ENCODE measurements around the gene CBLN1.
A peak's percentile ranks its signal among the peaks of the same experiment; 100 is the strongest.

The CBLN1 gene

DNA sequence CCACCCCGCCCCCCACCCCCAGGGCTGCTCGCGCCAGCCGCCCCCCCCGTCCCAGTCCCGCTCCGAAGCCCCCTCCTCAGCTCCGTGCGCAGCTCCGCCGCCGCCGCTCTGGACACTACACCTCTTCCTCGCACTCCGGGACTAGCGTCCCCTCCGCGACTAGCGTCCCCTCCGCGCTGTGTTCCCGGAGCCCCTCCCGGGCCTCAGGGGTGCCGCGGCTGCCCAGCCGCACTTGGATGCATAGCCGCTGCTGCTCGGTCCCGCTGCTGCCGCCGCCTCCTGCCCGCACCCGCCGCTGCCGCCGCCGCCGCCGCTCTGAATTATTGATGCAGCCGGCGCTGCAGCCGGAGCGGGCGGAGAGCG lies at the start of gene CBLN1:
TSS of gene CBLN1 (minus strand) at position 359 of the 363 bp plus-strand sequence. CDS start 373 bp downstream, outside the sequence.
- no peak for DNase-seq

DNA sequence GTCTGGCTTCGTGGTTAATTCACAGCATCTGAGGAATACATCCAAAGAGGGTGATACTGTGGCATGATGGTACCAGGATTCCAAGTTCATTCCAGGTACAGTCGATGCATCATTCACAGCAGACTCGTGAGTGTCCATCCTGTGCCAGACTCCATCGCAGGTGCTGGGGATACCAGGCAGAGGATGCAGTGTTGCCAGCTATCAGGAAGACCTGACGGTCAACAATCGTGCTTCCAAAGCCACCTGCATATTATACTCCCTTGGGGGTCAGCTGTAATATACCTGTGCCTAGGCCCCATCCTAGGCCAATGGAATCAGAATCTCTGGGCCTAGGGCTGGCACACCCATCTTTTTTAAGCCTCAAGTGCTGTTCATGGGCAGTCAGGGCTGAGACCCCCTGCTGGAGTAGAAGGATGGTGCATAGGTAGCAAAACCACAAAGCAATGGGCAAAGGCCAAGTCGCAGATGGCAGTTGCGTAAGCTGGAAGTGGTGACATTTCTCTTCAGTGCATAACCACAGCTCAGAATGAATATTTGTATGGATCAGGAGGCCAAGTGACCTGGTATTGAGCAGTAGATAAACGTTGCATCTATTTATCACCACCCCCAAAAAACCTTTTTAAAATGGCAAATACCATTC lies 49.0 kb upstream of the CBLN1 start:
- no peak for DNase-seq

DNA sequence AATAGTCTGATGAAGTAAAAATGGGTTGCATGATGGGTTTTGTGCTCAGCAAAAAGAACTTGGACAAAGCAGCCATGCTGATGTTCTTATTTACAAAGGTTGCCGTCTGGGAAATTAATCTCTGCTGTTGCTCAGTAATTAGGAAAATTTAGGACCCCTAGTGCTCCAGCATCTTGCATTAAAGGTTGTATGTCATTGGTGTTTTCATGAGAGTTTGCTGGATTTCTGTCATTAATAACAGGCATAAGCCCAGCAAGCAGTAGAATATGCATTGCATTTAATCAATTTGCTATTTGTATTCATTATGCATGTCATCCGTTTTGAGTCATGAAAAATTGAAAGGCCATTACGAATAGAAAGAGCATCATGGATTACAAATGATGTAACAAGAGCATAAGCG lies 46.7 kb upstream of the CBLN1 start:
- DNase-seq = no peak

DNA sequence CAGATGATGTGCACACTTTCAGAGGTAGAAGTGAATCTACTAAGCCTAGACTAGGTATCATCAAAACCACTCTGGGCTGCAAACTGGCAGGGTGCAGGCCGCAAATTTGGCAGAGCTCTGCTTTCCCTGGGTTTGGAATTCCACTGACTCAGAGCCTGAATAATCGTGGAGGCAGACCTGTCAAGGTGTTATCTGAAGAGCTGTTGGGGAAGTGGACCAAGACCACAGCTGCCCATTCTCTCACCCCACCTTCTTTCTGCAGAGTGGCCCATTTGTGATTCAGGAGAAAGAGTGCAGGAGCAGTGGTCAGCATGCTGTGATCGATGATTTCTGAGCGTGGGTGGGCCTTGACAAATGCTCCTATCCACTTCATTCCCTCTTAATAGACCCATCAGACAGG lies 45.8 kb upstream of the CBLN1 start:
- no peak for DNase-seq

DNA sequence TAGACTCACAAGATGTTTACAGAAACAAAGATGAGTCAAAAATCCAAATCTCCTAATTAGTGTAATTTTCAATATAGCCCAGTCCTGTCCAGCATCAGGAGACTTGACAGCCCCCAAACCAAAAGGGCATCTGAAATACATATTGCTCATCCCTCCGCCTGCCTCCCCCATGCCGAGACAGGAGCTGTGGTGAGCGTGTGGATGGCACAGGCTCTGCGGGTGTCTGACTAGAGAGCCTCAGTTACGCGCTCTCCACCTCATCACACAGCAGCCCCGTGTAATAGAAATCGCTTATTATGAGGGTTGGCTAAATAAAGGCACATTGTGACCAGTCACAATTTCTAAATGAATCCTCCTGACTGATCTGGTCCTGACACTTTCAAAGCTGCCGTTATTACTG lies 43.1 kb upstream of the CBLN1 start:
- no peak for DNase-seq

DNA sequence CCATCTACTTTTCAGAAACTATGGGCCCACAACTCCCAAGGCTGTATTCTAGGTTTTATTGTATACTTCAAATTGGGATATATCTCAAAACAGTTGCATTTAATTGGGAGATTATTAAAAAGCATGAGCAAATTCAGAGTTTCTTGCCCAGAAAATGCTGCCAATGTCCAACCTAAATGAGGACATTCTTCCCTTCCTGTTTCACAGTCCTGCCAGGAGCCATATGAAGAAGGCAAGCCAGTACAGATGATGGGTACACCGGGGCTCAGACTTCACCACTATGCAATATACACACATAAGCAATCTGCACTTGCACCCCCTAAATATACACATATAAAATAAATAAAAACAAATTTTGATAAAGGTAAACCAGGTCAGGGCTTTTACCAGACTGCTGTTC lies 34.0 kb upstream of the CBLN1 start:
- DNase-seq = no peak

DNA sequence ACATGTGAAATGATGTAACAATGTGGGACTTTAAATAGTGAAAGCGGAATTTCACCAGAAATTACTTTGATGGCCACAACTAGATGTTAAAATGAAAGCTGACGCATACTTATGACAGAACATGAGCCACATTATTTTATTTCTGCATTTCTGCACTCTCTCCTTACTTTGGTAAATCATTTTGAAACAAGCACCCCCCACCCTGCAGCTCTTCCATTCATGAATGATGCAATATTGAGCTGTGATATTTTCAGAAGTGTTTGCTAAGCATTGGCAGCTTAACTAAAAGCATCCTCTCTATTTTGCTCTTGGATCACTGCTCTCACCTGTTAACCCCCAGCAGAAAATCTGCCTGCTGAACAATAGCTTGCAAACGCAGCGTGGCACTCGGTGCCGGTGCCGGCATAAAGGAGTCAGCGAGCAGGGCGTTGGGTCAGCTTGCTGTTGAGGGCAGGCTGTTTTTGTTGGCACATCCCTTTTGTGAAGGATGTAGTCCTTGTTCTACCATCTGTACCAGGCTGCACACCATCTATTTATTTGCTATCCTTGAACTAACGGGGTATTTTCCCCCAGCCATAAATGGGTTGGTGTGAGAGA lies 30.8 kb upstream of the CBLN1 start:
- no peak for DNase-seq

DNA sequence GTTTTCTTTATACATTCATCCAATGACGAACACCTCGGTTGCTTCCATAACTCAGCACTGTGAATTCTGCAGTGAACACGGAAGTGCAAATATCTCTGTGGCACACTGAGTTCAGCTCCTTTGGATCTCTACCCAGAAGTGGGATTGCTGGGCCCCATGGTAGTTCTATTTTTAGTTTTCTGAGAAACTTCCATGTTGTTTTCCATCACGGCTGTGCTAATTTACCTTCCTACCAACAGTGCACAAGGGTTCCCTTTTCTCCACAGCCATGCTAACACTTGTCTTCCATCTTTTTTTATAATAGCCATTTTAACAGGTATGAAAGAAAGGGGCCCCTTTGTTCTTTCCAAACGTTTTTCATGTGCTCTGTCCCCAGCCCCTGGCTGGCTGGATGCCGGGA lies 30.2 kb upstream of the CBLN1 start:
- no peak for DNase-seq

DNA sequence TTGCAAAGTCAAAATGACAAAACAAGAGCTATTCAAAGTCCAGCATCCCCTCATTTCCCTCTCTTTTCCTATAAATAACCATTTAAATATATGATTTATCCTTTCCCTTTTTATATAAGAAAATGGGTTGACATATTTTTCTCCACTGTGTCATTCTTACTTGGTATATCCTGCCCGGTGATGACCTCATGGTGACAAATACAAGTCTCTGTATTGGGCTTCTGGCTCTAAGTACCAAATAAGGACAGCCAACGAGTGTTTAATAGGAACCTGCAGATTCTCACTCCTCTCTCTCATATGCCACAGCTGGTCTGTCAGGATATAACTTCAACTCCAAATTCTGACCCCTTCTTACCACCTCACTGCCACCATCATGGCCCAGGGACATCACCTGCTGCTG lies 25.5 kb upstream of the CBLN1 start:
- no peak for DNase-seq

DNA sequence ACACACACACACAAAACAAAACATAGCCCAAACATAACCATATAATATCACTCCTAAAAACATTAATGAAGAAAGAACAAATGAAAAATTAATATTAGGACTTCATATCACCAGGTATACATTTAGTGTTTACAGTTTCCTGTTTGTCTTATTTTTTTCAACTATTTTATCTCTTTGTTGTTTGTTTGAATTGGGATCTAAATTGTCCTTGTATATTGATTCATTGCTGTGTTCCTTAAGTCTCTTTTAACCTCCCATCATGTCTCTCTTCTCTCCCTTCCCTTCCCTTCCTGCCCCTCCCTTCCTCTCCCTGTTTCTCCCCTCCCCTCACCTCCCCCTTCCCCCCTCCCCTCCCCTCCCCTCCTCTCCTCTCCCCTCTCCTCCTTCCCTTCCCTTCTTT lies 23.8 kb upstream of the CBLN1 start:
- no peak for DNase-seq

DNA sequence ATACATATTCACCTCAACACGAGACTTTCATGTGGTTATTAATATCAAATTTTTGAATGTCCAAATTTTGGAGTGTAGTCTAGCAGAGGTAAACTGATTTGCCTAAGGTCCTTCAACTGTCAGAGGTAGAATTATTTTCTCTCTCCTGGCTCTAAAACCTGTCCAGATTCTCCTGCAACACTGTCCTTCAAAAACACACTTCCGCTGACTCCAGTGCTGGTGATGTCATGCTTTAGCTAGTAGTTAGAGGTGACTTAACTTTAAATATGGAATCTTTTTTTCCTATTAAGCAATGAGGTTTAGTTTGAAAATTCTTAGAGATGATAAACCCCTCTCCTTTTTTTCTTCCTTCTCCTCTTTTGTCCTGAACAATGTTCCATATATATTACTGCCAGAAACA lies 10.8 kb upstream of the CBLN1 start:
- DNase-seq = no peak

DNA sequence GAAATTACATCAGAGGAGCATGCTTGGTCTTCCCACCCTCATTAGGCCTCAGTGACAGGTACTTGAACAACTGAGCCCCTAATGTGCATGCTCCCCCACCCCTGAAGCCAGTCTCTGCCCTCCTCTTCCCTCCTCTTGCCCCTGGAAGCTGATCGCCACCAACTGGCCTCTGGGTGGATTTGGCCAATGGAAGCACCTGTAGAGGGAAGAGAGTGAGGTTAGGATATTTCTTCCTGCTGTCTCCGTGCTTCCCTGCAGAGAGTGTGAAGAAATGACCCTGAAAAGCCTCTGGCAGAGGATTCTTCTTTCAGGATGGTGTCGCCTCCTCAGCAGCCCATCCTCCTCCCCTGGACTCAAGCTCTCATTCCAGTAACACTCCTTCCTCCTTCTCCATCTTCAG lies 5.9 kb upstream of the CBLN1 start:
- no peak for DNase-seq

DNA sequence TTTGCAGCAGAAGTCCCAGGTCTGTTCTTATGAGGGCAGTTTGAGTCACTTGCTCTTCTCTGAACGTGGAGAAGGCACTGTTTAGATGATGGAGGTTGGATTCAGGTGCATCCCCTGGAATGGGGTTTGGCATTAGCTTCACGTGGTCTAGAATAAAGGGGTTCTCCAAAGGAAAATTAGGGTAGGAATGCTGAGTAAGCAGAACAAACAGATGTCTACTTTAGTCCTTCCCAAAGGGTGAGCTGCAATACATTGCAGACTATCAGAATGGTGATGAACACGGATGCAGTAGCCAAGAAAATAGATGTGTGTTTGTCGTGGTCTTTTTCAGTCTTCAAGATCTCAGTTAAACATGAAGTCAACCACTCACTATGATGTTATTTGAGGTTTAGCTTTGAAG lies 3.3 kb upstream of the CBLN1 start:
- DNase-seq = no peak

DNA sequence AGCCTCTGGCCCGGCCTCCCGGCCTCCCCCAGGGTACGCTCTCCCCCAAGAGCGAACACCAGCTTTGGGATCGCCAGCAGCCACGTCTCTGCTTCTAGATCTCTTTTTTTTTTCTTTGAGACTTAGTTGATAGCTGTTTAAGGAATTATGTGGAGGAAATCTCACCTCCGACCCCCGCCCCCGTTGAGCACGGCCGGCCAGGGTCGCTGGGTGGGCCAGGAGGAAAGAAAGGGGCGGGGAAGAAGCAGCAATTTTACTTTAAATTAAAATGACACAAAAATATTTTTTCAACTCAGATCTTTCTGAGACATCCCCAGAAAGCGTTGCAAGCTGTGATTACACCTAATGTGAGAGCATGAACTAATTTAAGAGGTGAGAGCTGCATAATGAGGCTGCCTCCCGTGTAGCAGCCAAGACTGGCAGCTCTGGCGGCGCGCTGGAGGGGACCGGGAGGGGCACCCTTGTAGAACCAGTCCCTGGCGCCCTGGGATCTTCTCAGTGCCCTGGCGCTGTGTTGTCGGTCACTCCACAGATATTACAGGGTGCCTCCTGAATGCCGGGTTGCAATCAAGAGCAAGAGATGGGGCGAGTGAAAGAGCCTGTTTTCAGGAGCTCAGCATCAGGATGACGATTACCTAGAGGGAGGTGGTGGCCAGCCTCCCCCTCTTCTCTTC lies 1.9 kb upstream of the CBLN1 start:
- no peak for DNase-seq

DNA sequence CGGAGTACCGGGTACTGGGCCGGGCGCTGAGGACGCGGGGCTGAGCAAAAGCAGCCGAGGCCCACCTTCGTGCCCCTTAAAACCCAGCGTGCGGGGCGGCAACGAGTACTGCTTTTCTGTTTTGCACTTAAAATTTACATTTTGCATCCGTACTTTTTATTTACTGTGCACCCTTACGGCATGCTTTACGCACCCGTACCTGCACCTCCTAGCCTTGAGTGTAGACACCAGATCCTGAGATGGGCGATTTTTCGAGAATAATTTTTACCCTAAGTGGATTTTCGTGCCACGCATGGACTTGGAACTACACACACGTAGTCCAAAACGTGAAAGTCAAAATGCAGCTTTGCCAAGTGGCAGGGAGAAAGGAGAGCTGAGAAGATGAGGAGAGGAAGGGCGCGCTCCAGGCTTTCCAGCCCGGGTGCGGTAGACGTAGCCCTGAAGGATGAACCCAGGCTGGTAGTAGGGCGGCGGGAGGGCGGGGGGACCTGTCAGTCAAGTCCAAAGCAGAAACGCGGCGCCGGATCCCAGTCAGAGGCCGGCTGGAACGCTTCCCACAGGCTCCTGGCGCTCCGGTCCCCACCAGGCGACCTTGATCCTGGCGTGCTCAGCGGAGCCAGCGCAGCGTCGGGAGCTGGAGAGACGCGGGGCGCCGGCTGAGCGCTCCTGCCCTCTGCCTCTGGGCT lies 1.2 kb upstream of the CBLN1 start:
- DNase-seq = no peak

DNA sequence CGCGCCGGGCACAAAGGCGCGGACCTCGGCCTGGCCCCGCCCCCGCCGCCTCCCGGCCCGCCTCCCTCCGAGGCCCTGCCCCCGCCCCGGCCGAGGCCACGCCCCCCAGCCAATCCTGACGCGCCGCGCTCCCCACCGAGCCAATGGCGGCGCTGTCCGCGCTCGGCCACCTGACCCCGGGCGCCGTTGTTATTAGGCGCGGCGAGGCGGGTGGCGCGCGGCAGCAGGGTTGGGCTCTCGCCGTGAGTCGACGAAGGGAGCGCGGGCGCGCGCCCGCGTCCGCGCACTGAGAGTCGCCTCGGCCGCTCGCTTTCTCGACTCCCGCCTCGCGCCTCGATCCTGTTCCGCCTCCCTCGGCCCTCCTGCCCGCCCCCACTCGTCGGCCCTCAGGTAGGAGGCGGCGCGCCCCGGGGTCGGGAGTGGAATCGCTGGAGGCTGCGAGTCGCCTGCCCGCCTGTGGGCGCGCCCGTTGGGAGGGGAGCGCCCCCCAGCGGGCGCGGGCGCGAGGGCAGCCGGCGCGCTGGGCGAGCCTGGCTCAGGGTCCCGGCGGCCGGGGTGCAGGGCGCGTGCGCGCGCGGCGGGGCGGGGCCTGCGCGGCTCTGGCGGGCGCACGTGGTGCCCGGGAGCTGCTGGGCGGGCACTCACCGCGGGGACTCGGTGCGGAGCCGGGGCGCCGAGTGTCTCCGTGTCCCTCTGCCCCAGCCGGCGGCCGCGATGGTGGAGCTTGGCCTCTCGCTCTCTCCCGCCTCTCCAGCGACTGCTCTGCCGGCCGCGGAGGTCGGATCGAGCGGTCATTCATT lies 405 bp upstream of the CBLN1 start:
- DNase-seq = peak; percentile 89

DNA sequence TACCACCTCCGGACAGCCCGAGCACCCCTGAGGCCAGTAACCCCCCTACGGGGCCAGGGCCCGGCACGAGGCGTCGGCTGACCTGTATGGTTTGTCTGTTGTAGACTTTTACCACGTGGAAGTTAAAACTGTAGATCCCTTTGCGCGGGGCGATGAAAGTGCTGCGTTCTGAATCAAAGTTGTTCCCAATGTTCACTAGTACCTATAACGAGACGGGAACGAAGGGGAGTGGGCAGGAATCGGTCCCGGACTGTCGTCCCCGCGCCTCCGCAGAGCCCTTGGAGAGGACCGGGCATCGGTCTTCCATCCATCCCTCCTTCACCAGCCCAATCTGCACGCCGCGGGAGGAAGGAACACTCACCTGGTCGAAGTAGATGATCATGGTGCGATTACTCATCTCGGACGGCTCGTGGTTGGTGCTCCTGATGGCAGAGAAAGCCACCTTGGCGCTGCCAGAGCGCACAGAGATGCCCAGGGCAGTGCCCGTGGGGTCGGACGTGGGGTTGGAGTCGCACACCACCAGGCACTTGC lies 732 bp downstream of the CBLN1 start:
- no peak for DNase-seq

DNA sequence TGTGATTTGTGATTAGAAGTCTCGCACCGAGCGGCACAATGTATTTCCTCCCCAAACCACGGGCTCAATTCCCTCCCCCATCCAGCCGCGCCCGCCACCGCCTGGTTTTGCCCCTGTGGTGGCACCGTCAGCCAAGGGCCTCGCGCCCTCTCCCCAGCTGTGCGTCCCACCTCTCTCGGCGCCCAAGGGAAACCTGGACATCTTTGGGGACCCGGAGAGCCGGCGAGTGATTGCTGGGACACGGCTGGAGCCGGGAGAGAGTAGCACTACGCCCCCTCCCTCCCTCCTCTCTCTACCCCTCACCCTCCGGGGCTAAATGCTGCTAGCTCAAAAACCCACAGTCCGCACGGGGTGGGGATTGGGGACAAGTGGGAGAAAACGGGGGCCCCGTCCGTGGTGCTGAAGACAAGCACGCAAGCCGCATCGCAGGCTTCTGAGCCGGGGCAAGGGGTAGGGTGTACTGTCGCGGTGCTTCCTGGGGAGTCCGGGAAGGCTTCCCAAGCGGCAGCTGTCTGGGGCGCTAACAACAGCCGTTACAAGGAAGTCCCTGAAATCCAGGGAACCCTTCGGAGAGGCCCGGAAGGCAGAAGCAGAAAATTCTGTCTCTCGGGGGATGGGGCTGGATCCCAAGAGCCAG lies 1.4 kb downstream of the CBLN1 start:
- no peak for DNase-seq

DNA sequence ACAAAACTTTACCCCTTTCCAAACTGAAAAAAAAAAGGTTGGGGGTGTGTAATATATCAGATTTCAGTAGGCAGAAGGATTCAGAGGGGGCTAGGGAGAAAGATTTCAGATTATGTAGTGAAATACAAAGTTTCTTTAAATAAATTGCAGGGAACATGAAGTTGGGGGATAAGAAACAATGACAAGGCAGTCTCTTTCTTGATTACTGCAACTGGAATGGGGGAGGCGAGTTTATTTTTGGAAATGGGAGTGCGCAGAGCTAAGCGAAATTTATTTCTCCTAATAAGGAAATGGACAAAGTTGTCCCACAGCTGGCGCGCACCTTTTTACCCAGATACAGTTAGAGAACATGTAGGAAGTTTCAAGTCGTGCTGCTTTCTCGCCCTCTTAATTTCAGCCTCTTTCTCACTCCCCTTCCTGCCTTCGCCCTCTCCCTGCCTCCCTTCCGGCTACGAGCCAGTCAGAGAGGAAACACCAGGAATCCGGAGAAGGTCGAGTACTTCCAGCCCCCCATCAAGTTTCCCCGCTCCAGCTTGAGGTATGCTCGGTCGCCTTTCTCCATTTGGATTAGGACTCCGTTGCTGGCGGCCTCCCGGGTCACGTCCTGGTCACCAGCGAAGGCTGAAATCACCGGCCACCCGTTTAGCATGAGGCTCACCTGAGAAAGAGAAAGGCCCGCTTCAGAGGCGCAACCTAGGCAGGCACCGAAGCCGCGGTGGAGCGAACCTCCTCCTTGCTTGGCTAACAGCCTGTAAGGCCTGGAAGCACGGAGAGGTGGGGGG lies 2.5 kb downstream of the CBLN1 start:
- no peak for DNase-seq

DNA sequence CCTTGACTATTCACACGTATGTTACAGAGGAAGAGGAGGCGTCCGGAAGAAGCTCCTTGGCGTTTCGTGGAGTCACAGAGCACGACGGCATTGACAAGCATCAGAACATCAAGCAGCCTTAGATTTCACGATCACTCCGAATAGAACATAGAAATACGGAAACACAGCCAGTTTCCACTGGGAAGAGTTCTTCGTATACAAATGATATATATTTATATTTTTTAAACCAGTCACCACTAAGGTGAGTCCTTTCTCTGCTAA lies 3.1 kb downstream of the CBLN1 start:
- DNase-seq = no peak

DNA sequence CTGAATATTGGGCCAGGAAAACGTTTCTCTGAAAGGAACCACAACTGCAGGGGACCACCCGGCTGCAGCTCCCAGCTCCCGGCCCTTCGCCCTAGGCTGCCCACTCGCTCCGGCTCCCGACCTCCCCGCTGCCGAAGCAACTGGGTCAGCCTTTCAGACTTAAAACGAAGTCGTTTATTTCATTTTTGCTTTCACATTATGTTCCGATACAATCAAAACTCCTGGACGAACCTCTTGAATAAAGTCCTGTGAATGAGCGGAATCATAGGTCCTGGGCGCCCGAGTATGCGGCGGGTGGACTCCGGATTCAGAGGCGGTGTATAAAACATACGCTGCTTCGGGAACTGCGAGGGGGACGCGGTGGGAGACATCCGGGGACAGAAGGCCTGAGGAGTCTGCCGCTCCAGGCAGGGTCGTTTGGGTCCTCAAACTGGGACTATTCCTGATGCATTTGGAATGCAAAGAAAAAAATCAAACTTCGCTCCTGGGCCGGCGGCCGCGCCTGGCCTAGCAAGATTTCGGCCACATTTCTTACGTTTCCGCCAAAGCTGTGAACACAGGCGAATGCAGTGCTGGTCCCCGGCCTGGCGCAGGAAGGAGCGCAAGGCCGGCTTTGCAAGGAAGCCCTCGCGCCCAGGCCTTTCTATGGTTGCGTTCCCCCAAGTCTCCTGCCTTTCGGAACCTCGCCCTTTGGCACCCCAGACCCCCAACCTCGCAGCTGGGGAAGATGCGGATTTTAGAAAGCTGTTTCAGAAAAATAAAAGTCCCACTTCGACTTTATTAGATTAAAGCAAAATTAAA lies 3.7 kb downstream of the CBLN1 start:
- no peak for DNase-seq
